Measurements from ENCODE around the gene RIPOR3.
"Not testable (repeated sequence)": the region's sequence is repeated elsewhere in the genome, so short reads cannot be mapped to it uniquely, and the experiment has no call there.

Gene RIPOR3

GRCh38 chr20:50680105-50680960, 11.0 kb downstream of the RIPOR3 start:
- DNase-seq (ENCODE audit: low read depth), result no peak

GRCh38 chr20:50679753-50680104, 11.6 kb downstream of the RIPOR3 start:
- DNase-seq (ENCODE audit: low read depth), result no peak

GRCh38 chr20:50678169-50678898, 13.0 kb downstream of the RIPOR3 start:
- no peak for DNase-seq (ENCODE audit: low read depth)

GRCh38 chr20:50676858-50677257, 14.5 kb downstream of the RIPOR3 start:
- no peak for DNase-seq (ENCODE audit: low read depth)

DNA sequence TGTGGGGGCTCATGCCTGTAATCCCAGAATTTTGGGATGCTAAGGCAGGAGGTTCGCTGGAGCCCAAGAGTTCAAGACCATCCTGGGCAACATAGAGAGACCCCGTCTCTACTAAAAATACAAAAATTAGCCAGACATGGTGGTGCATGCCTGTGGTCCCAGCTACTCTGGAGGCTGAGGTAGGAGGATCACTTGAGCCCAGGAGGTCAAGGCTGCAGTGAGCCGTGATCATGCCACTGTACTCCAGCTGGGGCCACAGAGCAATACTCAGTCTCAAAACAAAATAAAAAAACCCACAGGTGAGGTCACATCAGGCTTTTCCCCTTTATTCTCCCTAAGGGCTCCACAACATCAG, 15.0 kb downstream of the RIPOR3 start:
- DNase-seq (ENCODE audit: low read depth), result not testable (repeated sequence)

- DNase-seq (ENCODE audit: low read depth), result no peak
These were observed 15.5 kb downstream of the RIPOR3 start for GRCh38 chr20:50675671-50676376.

GRCh38 chr20:50674138-50674825, 17.1 kb downstream of the RIPOR3 start:
- DNase-seq (ENCODE audit: low read depth), result no peak

DNA sequence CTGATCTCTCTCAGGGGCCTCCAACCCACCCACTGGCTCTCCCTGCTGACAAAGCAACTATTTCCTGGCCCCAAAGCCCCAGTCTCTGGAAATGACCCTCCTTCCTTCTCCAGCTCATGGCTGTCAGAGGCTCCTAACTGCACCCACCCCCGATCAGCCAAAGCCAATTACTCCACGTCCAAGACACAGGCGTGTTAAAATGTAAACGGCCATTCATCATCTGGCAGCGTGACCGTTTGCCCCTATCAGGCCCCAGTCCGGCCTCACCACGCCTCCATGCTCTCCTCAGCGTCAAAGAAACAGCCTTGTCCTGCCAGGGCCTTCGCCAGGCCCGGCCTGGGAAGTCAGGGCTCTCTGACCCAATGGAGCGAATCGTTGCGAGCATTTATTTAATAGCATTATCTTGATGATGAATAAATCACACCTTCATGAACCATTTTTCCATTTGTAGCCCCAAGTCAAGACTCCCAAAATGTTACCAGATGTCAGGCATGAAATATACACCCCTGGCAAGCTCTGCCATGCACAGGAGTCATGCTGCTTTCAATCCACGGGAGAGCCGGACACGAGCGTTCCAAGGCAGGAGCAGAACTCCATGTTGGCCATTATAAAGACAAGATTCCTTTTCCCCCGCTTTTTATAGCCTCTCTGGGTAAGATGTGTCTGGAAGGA, 17.7 kb downstream of the RIPOR3 start:
- DNase-seq (ENCODE audit: low read depth), result no peak

GRCh38 chr20:50673146-50673465, 18.2 kb downstream of the RIPOR3 start:
- no peak for DNase-seq (ENCODE audit: low read depth)

- DNase-seq (ENCODE audit: low read depth), result no peak
These were observed 18.8 kb downstream of the RIPOR3 start for GRCh38 chr20:50672400-50673145.

GRCh38 chr20:50671626-50672025, 19.7 kb downstream of the RIPOR3 start:
- DNase-seq (ENCODE audit: low read depth), result no peak

DNA sequence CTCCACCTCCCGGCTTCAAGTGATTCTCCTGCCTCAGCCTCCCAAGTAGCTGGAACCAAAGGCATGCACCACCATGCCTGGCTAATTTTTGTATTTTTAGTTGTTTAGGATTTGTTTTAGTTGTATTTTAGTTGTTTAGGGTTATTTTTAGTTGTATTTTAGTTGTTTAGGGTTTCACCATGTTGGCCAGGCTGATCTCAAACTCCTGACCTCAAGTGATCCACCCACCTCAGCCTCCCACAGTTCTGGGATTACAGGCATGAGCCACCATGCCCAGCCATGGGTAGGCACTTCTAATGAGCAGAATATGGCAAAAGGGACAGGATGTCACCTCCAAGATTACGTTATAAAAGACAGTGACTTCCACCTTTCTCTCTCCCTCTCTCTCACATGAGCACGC, 20.3 kb downstream of the RIPOR3 start:
- not testable (repeated sequence) for DNase-seq (ENCODE audit: low read depth)

DNA sequence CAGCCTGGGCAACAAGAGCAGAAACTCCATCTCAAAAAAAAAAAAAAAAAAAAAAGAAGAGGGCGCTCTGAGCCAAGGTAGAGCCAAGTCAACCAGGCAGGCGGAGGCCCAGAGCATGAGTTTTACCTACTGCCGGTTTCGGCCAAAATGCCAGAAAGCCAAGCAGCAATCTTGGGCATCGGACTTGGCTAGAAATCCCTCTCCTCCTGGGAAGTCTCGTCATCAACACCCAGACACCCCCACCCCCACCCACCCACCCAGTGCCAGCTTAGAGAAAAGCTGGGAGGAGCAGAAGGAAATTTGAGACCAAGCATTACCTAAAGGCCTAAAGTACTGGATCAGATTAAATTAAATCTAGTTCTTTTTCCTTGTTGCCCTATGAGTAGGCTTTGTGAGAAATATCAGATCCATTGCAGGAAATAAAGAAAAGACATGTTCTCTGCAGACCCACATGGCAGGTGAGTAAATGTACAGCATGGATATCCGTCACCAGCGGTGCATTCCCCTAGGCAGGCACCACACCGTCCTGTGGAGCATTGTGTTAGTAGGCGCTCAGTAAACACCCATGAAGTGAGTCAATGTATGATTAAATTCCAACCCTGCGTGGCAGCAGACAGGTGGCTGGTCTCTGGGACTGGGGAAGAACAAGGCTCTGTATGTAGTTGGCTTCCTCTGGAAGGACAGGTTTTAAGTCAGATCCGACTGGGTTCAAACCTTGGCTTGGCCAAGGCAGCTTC, 21.0 kb downstream of the RIPOR3 start:
- no peak for DNase-seq (ENCODE audit: low read depth)

GRCh38 chr20:50668798-50669197, 22.5 kb downstream of the RIPOR3 start:
- DNase-seq (ENCODE audit: low read depth), result no peak

GRCh38 chr20:50668326-50668725, 23.0 kb downstream of the RIPOR3 start:
- no peak for DNase-seq (ENCODE audit: low read depth)

- DNase-seq (ENCODE audit: low read depth), result no peak
These were observed 24.5 kb downstream of the RIPOR3 start for GRCh38 chr20:50666709-50667298.

GRCh38 chr20:50664254-50664653, 27.1 kb downstream of the RIPOR3 start:
- DNase-seq (ENCODE audit: low read depth), result no peak

DNA sequence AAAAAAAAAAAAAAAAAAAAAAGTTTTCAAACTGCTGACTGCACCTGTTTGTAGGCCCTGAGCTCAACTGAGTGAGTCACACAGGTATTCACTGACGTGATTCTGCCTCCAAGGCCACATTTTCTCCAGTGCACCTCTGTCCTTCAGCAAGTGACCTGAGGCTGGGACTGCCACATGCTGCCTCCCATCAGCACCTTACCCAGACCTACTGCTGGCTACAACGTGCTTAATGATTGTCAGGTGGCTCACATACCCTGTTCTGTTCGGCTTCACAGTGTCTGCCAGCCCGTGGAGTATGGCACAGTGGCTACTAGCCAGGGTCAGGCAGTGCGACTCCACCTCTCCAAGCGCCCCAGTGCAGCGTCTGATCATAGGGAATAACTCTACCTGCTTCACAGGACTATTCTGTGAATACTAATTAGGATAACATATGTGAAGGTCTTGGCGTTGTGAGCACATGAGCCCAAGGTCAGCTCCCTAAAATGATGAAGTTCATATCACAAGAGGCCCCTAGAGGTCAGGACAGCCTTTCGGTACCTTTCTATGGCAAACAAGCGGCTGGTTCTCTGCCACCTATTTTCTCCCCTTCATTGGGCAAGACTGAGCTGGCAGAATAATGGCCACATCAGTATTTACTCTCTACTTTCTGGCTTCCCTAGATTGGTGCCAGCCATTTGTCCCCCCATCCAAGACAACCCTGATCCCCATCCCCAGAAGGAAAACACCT, 28.1 kb downstream of the RIPOR3 start:
- no peak for DNase-seq (ENCODE audit: low read depth)

DNA sequence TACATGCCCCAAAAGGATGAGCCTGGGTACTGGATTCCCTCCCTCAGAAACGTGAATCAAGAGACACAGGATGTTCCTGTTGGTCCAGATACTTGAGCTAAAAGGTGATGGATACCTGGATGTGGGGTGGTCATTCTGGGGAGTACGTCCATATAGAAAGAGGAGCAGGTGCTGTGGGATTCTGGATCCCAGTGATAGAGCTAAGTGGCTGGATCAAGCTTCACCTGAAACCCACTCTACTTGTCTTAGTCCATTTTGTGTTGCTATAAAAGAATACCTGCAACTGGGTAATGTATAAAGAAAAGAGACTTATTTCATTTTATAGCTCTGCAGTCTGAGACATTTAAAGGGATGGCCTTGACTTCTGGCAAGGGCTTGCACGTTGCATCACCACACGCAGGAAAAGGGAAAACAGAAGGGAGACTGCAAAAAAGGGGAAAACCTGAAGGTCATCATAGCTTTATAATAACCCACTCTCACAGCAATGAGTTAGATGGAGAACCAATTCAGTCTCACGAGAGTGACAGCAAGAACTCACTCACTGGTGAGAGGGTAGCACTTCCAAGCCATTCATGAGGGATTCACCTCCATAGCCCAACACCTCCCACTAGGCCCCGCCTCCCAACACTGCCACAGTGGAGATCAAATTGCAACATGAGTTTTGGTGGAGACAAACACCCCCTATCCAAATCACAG, 31.2 kb downstream of the RIPOR3 start:
- no peak for DNase-seq (ENCODE audit: low read depth)
